NOMO-1 treated with dmso at 0.1 percent for 144 hours (cell line): ENCODE results near the gene WDR20.

Experiments used
- DNase-seq: peaks from one replicate; lab custom pipeline; 2025; ENCODE audit not compliant: unreplicated experiment; lab: John Stamatoyannopoulos, UW

WDR20 gene

GRCh38 chr14:102196039-102196901 is 56.6 kb downstream of the WDR20 start:
- no peak for DNase-seq

- DNase-seq: no peak
Observed at GRCh38 chr14:102196902-102197230, 57.2 kb downstream of the WDR20 start.

DNA sequence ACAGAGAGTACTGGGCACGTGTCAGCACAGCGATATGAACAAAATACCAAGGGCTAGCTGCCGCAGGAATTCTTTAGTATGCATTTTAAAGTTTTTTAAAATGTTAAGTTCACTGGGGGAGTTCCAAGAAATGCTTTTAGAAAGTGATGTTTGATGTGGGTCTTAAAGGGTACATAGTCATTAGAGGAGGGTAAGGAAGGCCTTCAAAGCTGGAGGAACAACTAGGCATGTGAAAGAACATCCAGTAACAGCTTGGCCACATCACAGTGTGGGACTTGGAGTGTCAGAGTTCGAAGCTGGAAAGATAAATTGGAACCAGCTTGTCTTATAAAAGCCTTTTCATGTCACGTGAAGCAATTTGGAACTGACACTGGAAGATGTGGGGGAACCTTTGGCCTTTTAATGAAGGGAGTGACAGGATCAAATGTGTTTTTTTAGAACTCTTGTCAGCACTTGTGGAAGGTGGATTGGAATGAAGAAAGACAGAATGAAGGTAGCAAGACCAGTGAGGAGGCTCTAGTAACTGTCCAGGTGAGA is 57.7 kb downstream of the WDR20 start:
- no peak for DNase-seq

- no peak for DNase-seq
Observed at GRCh38 chr14:102200690-102201352, 61.1 kb downstream of the WDR20 start.

GRCh38 chr14:102201353-102201738 is 61.6 kb downstream of the WDR20 start:
- no peak for DNase-seq

- DNase-seq: no peak
Observed at GRCh38 chr14:102201776-102202175, 62.1 kb downstream of the WDR20 start.

GRCh38 chr14:102202944-102203343 is 63.2 kb downstream of the WDR20 start:
- DNase-seq: no peak

- no peak for DNase-seq
Observed at GRCh38 chr14:102203382-102203781, 63.7 kb downstream of the WDR20 start.

DNA sequence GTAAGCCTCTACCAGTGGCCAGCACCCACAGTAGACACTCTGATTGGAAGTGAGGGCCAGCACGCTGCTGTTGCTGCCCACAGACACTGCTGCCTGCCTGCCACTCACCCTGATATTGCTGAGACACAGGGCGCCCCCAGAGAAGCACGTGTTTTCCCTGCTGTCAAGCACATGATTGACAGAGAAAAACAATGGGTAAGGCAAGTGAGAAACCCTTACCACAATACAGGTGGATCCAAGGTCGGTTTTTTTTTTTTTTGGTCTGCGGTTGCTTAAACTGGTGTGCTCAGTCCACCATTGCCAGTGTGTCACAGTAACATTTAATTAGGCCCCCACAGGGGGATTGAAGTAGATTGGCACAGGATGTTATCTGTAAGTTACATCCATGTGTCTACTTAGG is 65.9 kb downstream of the WDR20 start:
- no peak for DNase-seq

GRCh38 chr14:102206918-102207317 is 67.2 kb downstream of the WDR20 start:
- no peak for DNase-seq

DNA sequence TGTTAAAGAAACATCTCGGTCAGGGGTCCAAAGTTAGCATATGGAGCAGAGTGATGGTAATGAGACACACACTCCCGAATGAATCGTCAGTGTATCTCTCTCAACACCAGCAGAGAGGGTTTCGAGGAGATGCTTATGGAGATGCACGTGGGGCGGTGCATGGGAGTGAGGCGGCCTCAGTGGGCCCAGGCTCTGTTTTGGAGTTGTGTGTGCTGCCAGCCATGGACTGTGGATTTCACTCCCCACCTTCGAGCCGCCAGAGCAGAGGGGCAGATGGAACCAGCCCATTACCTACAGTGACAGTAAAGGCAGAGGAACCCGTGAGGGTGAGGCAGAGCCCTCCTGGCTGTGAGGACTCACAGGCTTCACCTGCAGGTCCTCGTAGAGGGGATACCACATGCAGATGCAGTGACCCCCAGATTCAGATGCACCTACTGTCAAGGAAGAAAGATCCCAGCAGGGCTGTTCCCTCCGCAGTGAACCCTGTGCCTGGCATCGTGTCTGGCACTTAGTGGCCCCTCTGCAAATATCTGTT is 68.2 kb downstream of the WDR20 start:
- no peak for DNase-seq

DNA sequence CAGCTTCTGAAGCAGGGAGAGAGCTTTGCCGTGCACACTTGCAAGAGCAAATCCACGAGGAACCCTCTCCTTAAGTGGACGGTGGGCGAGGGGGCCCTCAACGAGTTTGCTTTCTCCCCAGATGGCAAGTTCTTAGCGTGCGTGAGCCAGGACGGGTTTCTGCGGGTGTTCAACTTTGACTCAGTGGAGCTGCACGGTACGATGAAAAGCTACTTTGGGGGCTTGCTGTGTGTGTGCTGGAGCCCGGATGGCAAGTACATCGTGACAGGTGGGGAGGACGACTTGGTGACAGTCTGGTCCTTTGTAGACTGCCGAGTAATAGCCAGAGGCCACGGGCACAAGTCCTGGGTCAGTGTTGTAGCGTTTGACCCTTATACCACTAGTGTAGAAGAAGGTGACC is 69.0 kb downstream of the WDR20 start:
- no peak for DNase-seq

- DNase-seq: no peak
Observed at GRCh38 chr14:102209224-102209966, 69.7 kb downstream of the WDR20 start.

GRCh38 chr14:102210421-102211042 is 70.8 kb downstream of the WDR20 start:
- no peak for DNase-seq

DNA sequence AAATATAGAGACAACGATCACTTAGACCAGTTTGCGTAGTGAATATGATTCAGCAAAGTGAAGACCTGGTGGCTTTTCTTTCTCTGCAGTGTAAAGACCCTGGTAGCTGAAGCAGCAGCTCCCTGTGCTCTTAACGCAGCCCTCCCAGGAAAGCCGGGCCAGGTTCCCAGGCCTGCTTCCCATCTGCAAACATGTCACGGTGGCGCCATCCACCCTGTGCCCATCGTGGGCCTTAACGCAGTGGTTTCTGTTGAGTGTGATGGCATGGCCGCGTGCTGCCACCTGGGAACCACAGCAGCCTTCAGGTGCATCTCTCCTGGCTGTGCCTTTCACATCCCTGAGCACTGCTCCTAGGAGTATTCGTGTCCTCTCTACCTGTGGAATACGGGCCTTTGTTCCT is 71.5 kb downstream of the WDR20 start:
- DNase-seq: no peak

- DNase-seq: no peak
Observed at GRCh38 chr14:102212356-102212755, 72.7 kb downstream of the WDR20 start.

- no peak for DNase-seq
Observed at GRCh38 chr14:102212845-102213244, 73.1 kb downstream of the WDR20 start.

GRCh38 chr14:102213470-102213869 is 73.8 kb downstream of the WDR20 start:
- DNase-seq: no peak

- no peak for DNase-seq
Observed at GRCh38 chr14:102213984-102214658, 74.4 kb downstream of the WDR20 start.

DNA sequence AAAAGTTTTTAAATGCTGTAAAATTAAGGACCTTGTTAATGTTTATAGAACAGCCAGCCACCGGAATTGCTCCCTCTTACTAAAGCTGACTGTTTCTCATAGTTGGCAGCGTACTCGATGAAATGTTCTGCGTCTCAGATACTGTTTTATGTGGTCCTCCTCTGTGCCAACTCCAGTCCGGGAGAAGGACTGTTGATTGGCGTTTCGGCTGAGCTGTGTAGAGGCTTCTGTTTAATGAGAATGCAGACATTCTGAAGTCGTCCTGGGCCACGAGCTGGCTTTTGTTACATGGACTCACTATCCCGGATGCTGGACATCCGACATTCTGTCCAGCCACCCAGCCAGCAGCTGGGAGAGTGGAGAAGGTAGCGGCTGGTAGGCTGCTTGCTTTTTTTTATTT is 75.4 kb downstream of the WDR20 start:
- no peak for DNase-seq
